ENCODE data around the gene TMEM163. TPM values are rescaled to one million over a fixed set of nuclear protein-coding genes. Genes with fewer than 3 reads are reported as not detected.
A peak's percentile ranks its signal among the peaks of the same experiment; 100 is the strongest.

TMEM163 gene
- total and polyA plus RNA-seq, 9 donors: 0.24 to 3.6 (median 1.5) TPM

DNA sequence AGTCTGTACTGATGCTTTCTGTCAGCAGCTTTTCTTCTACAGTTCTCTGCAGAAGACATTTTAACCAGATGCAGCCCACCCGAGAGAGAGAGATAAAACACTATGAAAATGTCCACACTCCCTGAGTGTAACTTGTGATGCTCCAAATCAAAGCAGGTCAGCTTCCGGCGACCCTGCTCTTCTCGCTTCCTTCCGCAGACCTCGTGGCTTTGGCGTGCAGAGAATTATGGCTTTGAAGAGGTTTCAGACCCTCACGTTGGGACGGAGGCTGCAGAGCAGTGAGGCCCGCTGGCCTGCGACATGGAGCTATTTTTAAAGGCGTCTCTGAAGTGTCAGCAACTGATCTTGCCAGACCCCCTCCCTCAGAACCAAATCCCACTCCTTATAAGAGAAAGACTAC, 41.8 kb downstream of the TMEM163 start:
- DNase-seq: no peak
- H3K36me3 ChIP-seq: no peaks in the 10 kb centered on the region
- H3K27ac ChIP-seq: no peak overlapping the region
- 59 to 72% (median 71%) methylated on average over 12 of the region's 12 CpGs for WGBS, 3 donors
- H3K4me3 ChIP-seq: no peak overlapping the region
- H3K9me3 ChIP-seq: no peaks in the 10 kb centered on the region
- H3K27me3 ChIP-seq: no peaks in the 10 kb centered on the region
- intact Hi-C loops (cut with DNase I): no loop called here
- H3K4me1 ChIP-seq (ENCODE audit: insufficient read depth): peaks cover 7% of the 10 kb centered on the region
- TF ChIP-seq EP300 (IDR thresholded peaks at IDR 0.05): no peak
- no peak for TF ChIP-seq POLR2A (IDR thresholded peaks at IDR 0.05)
- TF ChIP-seq CTCF (IDR thresholded peaks at IDR 0.05): no peak

GRCh38 chr2:134675314-134675713, 43.5 kb downstream of the TMEM163 start:
- intact Hi-C loops (cut with DNase I): no loop called here
- WGBS, 3 donors: 67 to 81% (median 68%) methylated on average over 3 of the region's 3 CpGs
- no peak for DNase-seq
- Histone ChIP-seq H3K4me3 (no peak overlapping the region), H3K4me1 (ENCODE audit: insufficient read depth) (peaks cover 16% of the 10 kb centered on the region), H3K27ac (no peak overlapping the region), H3K9me3 (no peaks in the 10 kb centered on the region), H3K27me3 (no peaks in the 10 kb centered on the region), H3K36me3 (no peaks in the 10 kb centered on the region)
- no peak for TF ChIP-seq POLR2A (IDR thresholded peaks at IDR 0.05)
- TF ChIP-seq EP300 (IDR thresholded peaks at IDR 0.05): no peak
- no peak for TF ChIP-seq CTCF (IDR thresholded peaks at IDR 0.05)

- 81 to 83% (median 82%) methylated on average over 4 of the region's 4 CpGs for WGBS, 3 donors
- no peak overlapping the region for H3K27ac ChIP-seq
Observed at GRCh38 chr2:134674687-134675086, 44.1 kb downstream of the TMEM163 start.

DNA sequence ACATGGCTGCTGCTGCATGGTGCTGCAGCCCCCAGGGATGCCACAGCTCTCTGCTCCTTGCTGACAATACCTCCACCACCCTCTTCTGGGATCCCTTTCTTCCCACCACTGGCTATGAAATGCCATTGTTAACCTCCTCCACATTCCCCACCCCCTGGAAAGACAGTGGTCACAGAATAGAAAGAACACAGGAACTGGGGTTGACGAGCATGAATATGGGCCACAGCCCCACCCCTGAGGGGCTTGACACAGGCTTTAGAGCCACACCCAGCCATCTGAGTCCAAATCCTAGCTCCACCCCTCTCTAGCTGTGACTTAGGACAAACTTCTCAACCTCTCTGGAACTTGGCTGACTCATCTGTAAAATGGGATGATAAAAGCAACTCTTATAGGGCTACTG, 47.3 kb downstream of the TMEM163 start:
- peak overlapping the region in 1 of 2 donors; percentile 72 for H3K27ac ChIP-seq
- TF ChIP-seq EP300 (IDR thresholded peaks at IDR 0.05) (no peak), CTCF (IDR thresholded peaks at IDR 0.05) (no peak), POLR2A (IDR thresholded peaks at IDR 0.05) (no peak)
- H3K9me3 ChIP-seq: no peaks in the 10 kb centered on the region
- no peaks in the 10 kb centered on the region for H3K27me3 ChIP-seq
- DNase-seq: no peak
- 28 to 82% (median 42%) methylated on average over 1 of the region's 1 CpG for WGBS, 3 donors
- no peaks in the 10 kb centered on the region for H3K36me3 ChIP-seq
- intact Hi-C loops (cut with DNase I): loop anchor here in 1 of 4 donors (1.0 kb wide), 1 partner anchor 23 kb away; no protein-coding TSS in a partner anchor
- H3K4me1 ChIP-seq (ENCODE audit: insufficient read depth): peaks cover 11% of the 10 kb centered on the region
- H3K4me3 ChIP-seq: no peak overlapping the region

More at GRCh38 chr2:134674687-134675086, 44.1 kb downstream of the TMEM163 start:
- DNase-seq: no peak
- Histone ChIP-seq H3K9me3 (no peaks in the 10 kb centered on the region), H3K36me3 (no peaks in the 10 kb centered on the region), H3K4me1 (ENCODE audit: insufficient read depth) (peaks cover 18% of the 10 kb centered on the region), H3K27me3 (no peaks in the 10 kb centered on the region), H3K4me3 (no peak overlapping the region)
- TF ChIP-seq POLR2A (IDR thresholded peaks at IDR 0.05): no peak
- no peak for TF ChIP-seq CTCF (IDR thresholded peaks at IDR 0.05)
- TF ChIP-seq EP300 (IDR thresholded peaks at IDR 0.05): no peak
- intact Hi-C loops (cut with DNase I): no loop called here
